ENCODE results near the gene TMEM120A. TPM values are rescaled to one million over a fixed set of nuclear protein-coding genes. Genes with fewer than 3 reads are reported as not detected.

Gene TMEM120A
- total RNA-seq, 1 donor from 2014 or later, result 17.4 TPM

DNA sequence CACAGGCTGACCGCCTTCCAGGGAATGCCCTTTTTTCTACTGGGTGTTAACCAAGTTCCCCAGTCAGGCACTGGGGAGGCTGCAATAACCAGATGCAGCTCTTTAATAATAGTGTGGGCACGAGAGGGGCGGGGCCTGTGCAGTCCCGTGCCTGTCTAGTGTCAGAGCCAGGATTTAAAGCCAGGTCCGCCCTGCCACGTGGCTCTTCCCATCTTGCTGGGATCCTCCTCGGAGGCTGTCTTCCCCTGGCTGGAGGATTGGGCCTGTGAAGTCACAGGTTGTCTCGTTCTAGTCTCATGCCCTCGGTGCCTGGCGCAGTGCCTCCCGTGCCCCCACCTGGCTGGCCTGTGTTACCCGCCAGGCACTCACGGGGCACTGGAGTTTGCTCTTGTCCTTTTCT lies 25.2 kb downstream of the TMEM120A start:
- DNase-seq (ENCODE audit: low read depth), result no peak
- H3K4me3 ChIP-seq (ENCODE audit: low read depth, low read length), result no peak overlapping the region
- peaks cover 1% of the 10 kb centered on the region for H3K36me3 ChIP-seq (ENCODE audit: control insufficient read depth, insufficient read depth, low read length)
- TF ChIP-seq, protein P1, sequence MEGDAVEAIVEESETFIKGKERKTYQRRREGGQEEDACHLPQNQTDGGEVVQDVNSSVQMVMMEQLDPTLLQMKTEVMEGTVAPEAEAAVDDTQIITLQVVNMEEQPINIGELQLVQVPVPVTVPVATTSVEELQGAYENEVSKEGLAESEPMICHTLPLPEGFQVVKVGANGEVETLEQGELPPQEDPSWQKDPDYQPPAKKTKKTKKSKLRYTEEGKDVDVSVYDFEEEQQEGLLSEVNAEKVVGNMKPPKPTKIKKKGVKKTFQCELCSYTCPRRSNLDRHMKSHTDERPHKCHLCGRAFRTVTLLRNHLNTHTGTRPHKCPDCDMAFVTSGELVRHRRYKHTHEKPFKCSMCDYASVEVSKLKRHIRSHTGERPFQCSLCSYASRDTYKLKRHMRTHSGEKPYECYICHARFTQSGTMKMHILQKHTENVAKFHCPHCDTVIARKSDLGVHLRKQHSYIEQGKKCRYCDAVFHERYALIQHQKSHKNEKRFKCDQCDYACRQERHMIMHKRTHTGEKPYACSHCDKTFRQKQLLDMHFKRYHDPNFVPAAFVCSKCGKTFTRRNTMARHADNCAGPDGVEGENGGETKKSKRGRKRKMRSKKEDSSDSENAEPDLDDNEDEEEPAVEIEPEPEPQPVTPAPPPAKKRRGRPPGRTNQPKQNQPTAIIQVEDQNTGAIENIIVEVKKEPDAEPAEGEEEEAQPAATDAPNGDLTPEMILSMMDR (IDR thresholded peaks at IDR 0.05; ENCODE audit: insufficient read depth, low read length, poor library complexity, severe bottlenecking), result no peak
- no peaks in the 10 kb centered on the region for H3K27me3 ChIP-seq (ENCODE audit: control insufficient read depth, insufficient read depth, low read length)

DNA sequence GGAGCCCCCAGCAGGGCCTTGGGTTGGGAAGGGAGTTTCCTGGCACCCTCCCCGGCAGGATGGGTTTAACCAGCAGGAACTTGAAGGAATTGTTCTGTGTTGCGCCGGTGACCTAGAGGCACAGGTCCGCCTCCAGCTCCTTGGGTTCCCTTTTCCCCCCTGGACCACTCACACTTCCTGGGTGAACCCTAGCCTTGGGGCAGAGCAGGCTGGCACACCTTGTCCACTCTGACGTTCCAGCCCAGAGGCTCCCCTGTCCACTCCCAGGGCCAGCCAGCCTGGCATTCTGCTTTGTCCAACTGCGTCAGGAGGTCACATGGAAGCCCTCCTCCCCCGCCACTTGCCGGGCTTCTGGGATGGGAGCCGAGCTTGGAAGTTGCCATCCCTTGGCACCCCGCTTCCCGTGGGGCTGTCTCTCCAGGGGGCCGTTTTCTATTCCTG lies 25.8 kb downstream of the TMEM120A start:
- H3K36me3 ChIP-seq (ENCODE audit: control insufficient read depth, insufficient read depth, low read length), result no peaks in the 10 kb centered on the region

GRCh38 chr7:75968012-75968411 lies 26.4 kb downstream of the TMEM120A start:
- TF ChIP-seq, protein P1 (IDR thresholded peaks at IDR 0.05; ENCODE audit: insufficient read depth, low read length, poor library complexity, severe bottlenecking), result no peak
- Histone ChIP-seq H3K4me3 (ENCODE audit: low read depth, low read length) (no peak overlapping the region), H3K36me3 (ENCODE audit: control insufficient read depth, insufficient read depth, low read length) (peaks cover 1% of the 10 kb centered on the region), H3K27me3 (ENCODE audit: control insufficient read depth, insufficient read depth, low read length) (no peaks in the 10 kb centered on the region)
- no peak for DNase-seq (ENCODE audit: low read depth)

More for the DNA sequence above, 25.8 kb downstream of the TMEM120A start:
- Histone ChIP-seq H3K4me3 (ENCODE audit: low read depth, low read length) (no peak overlapping the region), H3K27me3 (ENCODE audit: control insufficient read depth, insufficient read depth, low read length) (no peaks in the 10 kb centered on the region)
- TF ChIP-seq, protein P1 (IDR thresholded peaks at IDR 0.05; ENCODE audit: insufficient read depth, low read length, poor library complexity, severe bottlenecking), result no peak
- DNase-seq (ENCODE audit: low read depth), result no peak

GRCh38 chr7:75967487-75967997 lies 26.9 kb downstream of the TMEM120A start:
- no peak overlapping the region for H3K4me3 ChIP-seq (ENCODE audit: low read depth, low read length)
- peaks cover 1% of the 10 kb centered on the region for H3K36me3 ChIP-seq (ENCODE audit: control insufficient read depth, insufficient read depth, low read length)
- TF ChIP-seq, protein P1 (IDR thresholded peaks at IDR 0.05; ENCODE audit: insufficient read depth, low read length, poor library complexity, severe bottlenecking), result no peak
- no peak for DNase-seq (ENCODE audit: low read depth)
- H3K27me3 ChIP-seq (ENCODE audit: control insufficient read depth, insufficient read depth, low read length), result no peaks in the 10 kb centered on the region

- Histone ChIP-seq H3K27me3 (ENCODE audit: control insufficient read depth, insufficient read depth, low read length) (no peaks in the 10 kb centered on the region), H3K36me3 (ENCODE audit: control insufficient read depth, insufficient read depth, low read length) (peaks cover 1% of the 10 kb centered on the region), H3K4me3 (ENCODE audit: low read depth, low read length) (no peak overlapping the region)
- DNase-seq (ENCODE audit: low read depth), result no peak
- TF ChIP-seq, protein P1 (IDR thresholded peaks at IDR 0.05; ENCODE audit: insufficient read depth, low read length, poor library complexity, severe bottlenecking), result no peak
These were observed 27.3 kb downstream of the TMEM120A start for GRCh38 chr7:75967055-75967454.

Data from kidney epithelial cell (primary cell).